HG02798 (cell line): ENCODE data around the gene ECHS1.
"Not testable (repeated sequence)": the region's sequence is repeated elsewhere in the genome, so short reads cannot be mapped to it uniquely, and the experiment has no call there.

Experiments
- ATAC-seq: cut with Tn5 transposase; IDR thresholded peaks from one replicate; pipeline ENCODE4 v1.9.1; 2021; ENCODE audit warnings: mild to moderate bottlenecking; ENCODE audit not compliant: unreplicated experiment, poor library complexity

ECHS1 gene

DNA sequence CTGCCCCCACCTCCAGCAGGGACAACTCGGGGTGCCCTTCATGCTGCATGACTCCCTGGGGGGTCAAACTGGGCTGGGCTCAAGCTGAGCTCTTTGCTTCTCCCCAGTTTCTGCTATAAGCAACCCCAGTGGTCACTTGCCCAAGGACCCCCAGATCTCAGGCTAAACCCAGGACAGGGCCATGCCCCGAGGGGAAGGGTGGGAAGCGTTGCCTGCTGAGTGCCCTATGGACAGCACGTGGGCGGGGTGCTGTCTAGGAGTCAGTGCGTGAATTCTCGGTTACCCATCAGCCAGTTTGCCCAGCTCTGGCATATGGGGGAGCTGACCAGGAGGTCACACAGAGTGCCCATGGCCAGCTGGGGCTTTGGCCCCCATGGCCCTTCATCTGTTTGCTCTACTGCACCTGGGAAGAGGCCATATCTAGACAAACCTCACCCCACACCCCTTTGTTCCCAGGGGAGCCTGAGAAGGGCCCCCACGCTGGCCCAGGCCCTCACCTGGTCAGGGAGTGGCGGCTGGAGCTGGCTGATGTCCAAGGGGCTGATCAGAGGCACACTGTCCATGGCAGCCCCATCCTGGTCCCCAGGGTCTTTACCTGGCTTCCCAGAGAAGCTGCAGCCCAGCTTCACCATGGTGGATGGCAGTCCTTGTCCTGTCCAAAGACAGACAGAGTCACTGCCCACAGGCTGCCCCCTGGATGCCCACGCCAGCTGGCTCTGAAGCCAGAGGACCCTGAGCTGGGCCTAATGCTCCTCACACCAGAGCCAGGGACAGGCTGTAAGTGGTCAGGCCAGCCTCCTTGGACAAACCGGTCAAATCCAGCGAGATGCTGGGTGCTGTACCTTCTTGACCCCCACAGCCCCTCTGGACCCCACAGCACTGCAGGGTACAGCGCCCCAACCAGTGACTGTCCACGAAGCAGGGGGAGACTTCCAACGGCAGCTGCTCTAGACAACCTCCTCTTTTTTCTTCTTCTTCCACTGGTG, 44.5 kb downstream of the ECHS1 start:
- no peak for ATAC-seq

DNA sequence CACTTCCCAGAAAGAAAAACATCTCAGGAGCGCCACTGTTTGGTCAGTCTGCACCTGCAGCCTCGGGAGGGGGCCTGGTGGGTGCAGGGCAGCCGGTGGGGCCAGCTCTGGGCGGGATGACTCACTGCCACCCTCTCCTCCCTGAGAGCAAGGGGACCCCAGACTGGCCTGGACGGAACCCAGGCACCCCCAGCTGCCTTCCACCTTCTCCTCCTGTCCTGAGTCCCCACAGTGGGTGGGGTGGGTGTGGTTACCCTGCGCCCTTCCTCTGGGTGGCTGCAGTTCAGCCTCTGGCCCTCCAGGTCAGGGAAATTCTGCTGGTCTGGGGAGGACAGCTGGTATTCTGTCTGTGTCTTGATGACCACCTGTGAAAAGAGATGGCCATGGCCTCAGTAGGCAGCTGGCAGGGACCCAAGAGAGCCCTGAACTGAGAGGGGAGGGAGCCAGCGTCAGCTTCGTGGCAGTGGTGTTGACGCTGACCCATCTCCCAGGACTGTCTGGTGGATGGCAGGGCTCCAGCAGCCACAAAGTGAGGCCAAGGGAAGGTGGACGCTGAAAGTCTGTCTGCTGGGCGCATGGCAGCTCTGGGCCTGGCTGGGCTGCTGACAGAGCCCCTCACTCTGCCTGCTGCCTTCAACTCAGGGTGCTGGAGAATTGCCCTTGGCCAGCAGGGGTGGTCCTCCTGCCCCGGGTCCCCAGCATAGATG, 45.4 kb downstream of the ECHS1 start:
- ATAC-seq = no peak

DNA sequence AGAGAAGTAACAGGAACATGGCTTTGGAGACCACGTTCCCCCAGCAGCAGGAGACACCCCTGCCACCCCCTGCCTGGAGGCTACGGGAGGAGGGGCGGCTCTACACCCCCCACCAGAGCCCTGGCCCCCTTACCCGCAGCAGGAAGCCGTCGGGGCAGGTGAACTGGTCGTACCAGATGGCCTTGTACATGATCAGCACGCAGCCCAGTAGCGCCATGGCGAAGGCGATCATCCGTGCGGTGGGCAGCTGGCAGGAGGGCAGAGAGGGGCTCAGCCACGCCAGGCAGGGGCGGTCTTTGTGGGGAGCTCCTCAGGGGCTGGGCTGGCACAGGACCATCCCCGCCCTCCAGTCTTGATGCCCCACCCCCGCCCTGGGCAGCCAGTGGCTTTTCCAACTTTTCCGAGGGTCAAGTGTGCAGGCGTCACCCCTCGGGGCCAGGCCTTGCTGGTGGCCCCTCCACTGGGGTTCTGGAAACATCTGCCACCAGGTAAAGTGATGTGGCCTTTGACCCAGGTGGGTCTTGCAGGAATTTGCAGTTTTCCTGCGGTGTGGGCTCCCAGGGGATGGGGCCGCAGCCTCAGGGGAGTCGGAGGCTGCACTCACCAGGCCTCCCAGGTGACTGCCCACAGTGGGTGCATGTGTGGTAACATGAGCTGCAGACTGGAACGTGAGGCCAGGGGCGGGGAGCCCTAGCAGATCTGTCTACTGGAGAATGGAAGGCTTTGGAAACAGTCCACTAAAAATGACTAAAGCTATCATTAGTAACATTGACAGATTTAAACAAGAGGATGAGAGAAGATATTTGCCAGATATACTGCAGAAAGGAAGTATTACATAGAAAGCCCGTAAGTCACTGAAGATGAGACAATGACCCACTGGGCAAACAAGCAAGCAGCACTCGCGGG, 46.2 kb downstream of the ECHS1 start:
- ATAC-seq = no peak

DNA sequence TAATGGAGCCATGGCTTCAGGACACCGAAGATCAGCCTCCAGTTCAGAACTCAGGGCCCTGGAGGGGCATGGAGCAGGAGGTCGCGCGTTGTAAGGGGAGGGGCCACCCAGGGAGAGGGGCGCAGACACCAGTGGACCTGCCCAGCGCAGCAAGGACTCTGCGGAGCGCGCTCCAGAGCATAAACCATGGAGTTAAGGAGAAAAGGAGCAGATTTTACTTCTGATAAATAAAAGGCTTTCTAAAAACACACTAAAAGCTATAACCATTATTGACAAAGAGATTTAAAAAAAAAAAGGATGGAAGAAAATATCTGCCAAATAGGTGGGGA, 47.0 kb downstream of the ECHS1 start:
- no peak for ATAC-seq

DNA sequence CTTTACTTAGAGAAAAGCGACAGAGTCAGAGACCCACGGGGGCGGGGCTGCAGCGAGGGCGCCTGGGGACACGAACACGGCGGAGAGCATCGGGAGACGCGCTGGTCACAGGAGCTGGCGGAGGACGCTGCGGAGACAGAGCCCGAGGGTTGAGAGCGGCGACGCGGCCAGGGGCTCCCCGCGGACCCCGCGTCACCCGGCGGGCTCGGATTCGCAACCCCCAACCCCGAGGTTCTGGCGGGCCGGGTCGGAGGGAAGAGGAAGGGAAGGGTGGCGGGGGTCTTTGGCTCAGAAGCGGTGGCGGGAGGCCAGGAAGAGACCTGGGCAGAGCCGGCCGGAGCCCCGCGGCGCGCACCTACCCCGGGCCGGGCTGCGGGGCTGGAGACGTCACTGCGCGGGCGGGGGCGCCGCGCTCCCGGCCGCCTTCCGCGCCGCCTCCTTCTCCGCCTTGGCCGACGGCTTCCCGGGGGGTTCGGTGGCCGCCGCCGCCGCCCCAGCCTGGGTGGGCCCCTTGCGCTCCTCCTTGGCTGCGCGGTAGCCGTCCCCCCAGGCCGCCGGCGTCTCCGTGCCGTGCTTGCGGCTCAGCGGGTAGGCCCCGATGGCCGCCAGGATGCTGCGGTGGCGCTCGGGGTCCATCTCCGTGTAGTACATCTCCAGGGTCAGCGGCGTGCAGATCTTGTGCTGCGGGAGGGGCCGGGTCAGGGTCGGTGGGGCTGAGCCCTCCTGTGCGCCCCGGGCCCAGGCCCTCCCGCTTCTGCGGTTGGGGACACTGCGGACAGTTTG, 47.5 kb downstream of the ECHS1 start:
- ATAC-seq = no peak

DNA sequence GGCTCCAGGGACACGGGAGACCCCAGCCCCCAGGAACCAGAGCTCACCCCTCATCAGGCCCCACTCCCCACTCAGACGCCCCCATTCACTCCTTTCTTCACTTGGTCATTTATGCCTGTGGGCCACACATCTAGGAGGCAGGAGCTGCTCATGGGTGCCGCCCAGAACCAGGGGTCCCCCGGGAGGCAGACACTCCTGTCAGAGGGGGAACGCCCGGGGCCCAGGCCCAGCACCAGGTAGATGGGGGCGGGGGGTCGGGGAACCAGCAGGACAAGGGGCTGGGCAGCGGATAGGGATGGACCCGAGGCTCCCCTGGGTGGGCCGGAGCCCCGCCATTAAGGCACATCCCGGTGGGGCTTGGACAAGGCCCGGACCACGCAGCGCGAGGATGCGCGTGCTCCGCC, 48.3 kb downstream of the ECHS1 start:
- ATAC-seq = no peak

DNA sequence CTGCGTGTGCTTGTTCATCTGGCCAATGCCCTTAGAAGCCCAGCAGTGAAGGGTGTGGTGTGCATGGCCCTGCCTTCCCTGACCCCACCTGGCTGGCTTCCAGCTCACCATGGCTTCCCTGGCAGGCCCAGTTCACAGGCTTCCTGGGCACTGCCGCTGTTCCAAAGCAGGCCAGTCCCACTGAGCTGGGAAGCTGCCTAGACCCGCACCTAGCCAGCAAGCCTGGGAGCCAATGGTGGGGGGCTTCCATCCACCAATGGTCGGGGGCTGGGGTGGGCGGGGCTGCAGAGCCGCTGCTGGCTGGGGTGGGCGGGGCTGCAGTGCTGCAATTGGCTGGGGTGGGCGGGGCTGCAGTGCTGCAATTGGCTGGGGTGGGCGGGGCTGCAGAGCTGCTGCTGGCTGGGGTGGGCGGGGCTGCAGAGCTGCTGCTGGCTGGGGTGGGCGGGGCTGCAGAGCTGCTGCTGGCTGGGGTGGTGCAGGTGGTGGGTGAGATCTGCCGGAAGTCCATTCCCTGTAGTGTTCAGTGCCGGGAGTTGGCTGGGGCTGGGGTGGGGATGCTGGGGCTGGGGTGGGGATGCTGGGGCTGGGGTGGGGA, 48.9 kb downstream of the ECHS1 start:
- ATAC-seq = no peak

DNA sequence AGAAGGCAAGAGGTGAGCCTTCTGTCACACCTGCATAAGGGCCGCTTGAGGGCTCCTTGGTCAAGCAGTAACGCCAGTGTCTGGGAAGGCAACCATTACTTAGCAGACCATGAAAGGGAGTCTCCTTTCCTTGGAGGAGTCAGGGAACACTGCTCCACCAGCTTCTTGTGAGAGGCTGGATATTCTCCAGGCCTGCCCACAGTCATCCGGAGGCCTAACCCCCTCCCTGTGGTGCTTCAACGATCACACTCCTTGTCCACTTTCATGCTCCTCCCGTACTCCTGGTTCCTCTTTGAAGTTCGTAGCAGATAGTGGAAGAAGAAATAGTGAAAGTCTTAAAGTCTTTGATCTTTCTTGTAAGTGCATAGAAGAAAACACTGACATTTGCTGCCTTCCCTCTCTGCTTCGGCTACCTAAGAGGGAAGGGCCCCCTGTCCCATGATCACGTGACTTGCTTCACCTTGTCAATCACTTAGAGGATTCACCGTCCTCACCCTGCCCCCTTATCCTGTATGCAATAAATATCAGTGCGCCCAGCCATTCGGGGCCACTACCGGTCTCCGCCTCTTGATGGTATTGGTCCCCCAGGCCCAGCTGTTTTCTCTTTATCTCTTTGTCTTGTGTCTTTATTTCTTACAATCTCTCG, 51.0 kb downstream of the ECHS1 start:
- ATAC-seq = not testable (repeated sequence)

DNA sequence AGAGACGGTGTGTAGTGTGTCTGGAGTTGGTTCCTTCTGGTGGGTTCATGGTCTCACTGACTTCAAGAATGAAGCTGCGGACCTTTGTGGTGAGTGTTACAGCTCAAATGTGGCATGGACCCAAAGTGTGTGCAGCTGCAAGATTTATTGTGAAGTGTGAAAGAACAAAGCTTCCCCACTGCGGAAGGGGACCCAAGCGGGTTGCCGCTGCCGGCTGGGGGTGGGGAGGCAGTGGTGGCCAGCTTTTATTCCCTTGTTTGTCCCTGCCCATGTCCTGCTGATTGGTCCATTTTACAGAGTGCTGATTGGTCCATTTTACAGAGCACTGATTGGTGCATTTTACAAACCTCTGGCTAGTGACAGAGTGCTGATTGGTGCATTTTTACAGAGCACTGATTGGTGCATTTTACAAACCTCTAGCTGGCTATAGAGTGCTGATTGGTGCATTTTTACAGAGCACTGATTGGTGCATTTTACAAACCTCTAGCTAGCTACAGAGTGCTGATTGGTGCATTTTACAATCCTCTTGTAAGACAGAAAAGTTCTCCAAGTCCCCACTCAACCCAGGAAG, 52.2 kb downstream of the ECHS1 start:
- not testable (repeated sequence) for ATAC-seq

DNA sequence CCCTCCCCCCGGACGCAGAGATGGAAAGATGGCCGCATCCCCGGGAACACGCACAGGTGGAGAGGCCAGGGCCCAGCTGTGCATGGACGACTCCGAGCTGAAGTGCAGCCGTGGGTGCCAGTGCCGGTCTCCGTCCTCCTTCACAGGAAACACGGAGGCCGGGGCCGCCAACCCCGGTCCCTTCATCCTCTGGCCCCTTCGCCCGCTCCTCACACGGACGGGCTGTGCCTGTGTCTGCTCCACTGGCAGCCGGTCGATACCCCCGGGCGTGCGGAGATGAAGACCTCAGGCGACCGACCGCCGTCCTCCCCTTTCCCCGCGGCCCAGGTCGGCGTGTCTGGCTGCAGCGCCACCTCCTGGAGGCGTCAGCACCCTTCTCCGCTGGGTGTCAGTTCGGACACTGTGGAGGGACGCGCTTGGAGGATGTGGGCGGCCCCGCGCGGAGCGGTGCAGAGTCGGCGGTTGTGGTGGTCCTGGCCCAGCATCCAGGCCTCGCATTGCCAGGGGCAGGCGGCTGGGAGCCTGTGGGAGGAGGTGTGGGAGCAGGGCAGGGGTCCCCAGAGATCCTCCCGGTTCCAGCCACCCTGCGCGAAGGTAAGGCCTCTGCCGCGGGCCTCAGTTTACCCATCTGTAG, 54.5 kb downstream of the ECHS1 start:
- ATAC-seq = peak; percentile 89

DNA sequence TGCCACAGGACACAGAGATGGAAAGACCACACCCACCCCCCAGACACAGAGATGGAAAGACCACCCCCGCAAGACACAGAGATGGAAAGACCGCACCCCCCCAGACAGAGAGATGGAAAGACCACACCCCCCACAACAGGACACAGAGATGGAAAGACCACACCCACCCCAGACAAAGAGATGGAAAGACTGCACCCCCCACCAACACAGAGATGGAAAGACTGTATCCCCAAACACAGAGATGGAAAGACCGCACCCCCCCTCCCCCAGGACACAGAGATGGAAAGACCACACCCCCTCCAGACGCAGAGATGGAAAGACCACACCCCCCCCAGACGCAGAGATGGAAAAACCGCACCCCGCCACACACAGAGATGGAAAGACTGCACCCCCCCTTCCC, 56.4 kb downstream of the ECHS1 start:
- no peak for ATAC-seq

DNA sequence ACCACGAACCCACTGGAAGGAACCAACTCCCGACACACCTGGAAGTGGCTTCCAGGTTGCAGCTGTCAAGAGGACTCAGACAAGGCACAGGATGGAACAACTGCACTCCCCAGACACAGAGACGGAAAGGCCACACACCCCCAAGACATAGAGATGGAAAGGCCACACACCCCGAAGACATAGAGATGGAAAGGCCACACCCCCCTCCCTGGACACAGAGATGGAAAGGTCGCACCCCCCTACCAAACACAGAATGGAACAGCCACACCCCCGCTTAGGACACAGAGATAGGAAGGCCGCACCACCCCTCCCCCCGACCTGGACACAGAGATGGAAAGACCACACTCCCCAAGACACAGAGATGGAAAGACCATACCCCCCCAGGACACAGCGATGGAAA, 56.9 kb downstream of the ECHS1 start:
- no peak for ATAC-seq

DNA sequence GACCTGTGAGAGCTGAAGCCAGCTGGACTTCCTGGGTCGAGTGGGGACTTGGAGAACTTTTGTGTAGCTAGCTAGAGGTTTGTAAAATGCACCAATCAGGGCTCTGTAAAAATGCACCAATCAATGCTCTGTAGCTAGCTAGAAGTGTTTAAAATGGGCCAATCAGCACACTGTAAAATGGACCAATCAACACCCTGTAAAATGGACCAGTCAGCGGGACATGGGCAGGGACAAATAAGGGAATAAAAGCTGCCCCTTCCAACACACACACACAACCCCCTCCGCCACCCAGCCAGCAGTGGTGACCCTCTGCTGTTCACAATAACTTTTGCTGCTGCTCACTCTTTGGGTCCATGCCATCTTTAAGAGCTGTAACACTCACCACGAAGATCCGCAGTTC, 57.3 kb downstream of the ECHS1 start:
- ATAC-seq = no peak

DNA sequence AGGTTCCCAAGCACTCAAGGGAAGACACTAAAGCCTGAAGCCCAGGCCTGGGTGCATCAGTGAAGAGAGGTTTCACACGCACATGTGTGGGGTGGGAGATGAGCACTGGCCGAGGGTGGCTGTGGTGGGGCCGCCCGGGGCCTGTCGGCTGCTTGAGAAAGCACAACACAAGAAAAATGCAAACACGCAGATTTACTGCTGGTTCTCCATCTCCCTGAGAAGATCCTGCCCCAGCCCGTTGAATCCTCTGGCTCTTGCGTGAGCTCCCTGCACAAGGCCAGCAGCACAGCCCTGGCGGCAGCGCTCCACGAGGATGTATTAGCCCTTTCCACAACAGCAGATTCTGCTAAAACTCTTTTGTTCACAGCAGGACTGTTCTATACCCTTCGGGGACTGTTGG, 58.2 kb downstream of the ECHS1 start:
- no peak for ATAC-seq

DNA sequence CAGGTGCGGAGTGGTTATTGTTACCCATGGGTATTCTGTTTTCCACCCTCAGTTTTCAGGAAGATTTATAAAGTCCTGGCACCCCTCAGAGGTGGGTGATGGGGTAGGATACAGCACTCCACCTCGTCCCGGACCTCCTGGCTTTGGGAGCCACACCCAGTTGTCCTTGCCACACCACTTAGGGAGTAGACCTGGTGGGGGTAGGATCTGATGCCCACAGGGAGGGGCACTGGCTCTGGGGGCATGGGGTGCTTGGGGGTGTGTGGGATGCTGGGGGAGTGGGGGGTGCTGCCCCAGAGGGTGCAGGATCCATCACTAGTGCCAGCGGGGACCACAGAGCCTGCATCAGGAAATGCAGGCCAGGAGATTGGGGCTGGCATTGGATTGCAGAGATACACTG, 60.0 kb downstream of the ECHS1 start:
- ATAC-seq = no peak

DNA sequence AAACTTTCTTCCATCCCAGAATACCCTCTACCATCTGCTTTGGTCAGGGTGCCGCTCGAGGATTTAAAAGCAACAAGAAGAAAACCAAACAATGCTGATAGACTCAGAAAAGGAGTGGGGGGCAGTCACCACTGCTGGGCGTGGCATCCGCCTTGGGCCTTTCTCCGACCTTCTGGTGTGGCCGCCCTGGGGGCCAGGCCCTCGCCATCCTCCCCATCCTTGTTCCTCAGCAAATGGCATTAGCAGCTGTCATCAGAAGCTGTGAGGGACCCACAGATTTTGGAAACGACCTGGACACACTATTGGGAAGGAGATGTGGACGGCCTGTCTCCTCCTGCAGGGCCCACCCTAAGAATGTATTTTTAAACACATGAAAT, 60.4 kb downstream of the ECHS1 start:
- ATAC-seq = no peak
